IPS-20b (cell line): ENCODE results near the gene BCL6B.
"Not testable (repeated sequence)": the region's sequence is repeated elsewhere in the genome, so short reads cannot be mapped to it uniquely, and the experiment has no call there.

ENCODE experiments used
- H3K27ac ChIP-seq: one replicate; pipeline ENCODE4 v1.5.1; 2013; ENCODE audit warnings: low read length
- H3K27me3 ChIP-seq: 2 replicates; pipeline ENCODE4 v1.6.1; 2013; ENCODE audit warnings: mild to moderate bottlenecking, low read length, inconsistent platforms; ENCODE audit not compliant: insufficient read depth
- H3K36me3 ChIP-seq: 2 replicates; pipeline ENCODE4 v1.6.1; 2013; ENCODE audit warnings: low read depth, mild to moderate bottlenecking, inconsistent platforms, low read length, moderate library complexity; ENCODE audit not compliant: insufficient read depth
- H3K4me1 ChIP-seq: 2 replicates; pipeline ENCODE4 v1.6.1; 2013; ENCODE audit warnings: mild to moderate bottlenecking, control low read depth, inconsistent platforms, low read length, moderate library complexity; ENCODE audit not compliant: insufficient read depth
- H3K4me3 ChIP-seq: 2 replicates; pipeline ENCODE4 v1.5.1; 2013; ENCODE audit warnings: mild to moderate bottlenecking, low read length, inconsistent platforms
- H3K9ac ChIP-seq: 2 replicates; pipeline ENCODE4 v1.6.1; 2013; ENCODE audit warnings: low read depth, mild to moderate bottlenecking, inconsistent platforms, low read length, moderate library complexity
- H3K9me3 ChIP-seq: 2 replicates; pipeline ENCODE4 v1.6.1; 2013; ENCODE audit warnings: mild to moderate bottlenecking, low read depth, low read length, inconsistent platforms; ENCODE audit not compliant: insufficient read depth

BCL6B gene

DNA sequence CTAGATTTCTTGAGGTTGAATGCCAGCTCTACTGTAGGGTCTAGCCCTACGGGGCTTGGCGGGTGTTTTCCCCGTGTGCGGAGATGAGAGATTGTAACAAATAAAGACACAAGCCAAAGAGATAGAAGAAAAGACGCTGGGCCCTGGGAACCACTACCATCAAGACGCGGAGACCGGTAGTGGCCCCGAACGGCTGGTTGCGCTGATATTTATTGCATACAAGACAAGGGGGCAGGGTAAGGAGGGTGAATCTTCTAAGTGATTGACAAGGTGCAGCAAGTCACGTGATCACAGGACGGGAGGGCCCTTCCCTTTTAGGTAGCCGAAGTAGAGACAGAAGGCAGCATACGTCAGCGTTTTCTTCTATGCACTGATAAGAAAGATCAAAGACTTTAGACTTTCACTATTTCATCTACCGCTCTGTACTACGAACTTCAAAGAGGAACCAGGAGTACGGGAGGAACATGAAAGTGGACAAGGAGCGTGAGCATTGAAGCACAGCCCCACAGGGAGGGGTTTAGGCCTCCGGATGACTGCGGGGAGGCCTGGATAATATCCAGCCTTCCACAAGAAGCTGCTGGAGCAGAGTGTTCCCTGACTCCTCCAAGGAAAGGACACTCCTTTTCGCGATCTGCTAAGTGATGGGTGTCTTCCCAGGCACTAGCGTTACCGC is 24.0 kb downstream of the BCL6B start:
- Histone ChIP-seq H3K4me3 (peak overlapping the region; percentile 63), H3K27me3 (peaks cover 50% of the 10 kb centered on the region)
- H3K36me3 ChIP-seq, H3K27ac ChIP-seq, H3K9ac ChIP-seq, H3K9me3 ChIP-seq, H3K4me1 ChIP-seq: not testable (repeated sequence)

DNA sequence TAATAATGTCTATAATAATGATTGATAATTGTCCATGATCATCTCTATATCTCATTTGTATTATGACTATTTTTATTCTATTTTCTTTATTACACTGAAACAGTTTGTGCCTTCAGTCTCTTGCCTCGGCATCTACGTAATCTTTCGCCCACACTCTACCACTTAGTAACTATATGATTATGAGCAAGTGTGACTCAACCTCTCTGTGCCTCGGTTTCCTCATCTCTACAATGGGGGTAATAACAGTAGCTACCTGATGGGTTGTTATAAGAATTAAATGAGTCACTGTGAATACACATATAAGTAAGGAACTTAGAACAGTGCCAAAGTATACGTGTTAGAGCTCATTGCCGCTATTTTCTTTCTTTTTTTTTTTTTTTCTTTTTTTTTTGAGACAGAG is 24.7 kb downstream of the BCL6B start:
- Histone ChIP-seq H3K9ac (no peak overlapping the region), H3K36me3 (no peaks in the 10 kb centered on the region), H3K27me3 (peaks cover 43% of the 10 kb centered on the region), H3K4me3 (no peak overlapping the region), H3K4me1 (peaks cover 6% of the 10 kb centered on the region; the same call in 1 of the 2 replicates), H3K9me3 (no peaks in the 10 kb centered on the region), H3K27ac (no peak overlapping the region)

DNA sequence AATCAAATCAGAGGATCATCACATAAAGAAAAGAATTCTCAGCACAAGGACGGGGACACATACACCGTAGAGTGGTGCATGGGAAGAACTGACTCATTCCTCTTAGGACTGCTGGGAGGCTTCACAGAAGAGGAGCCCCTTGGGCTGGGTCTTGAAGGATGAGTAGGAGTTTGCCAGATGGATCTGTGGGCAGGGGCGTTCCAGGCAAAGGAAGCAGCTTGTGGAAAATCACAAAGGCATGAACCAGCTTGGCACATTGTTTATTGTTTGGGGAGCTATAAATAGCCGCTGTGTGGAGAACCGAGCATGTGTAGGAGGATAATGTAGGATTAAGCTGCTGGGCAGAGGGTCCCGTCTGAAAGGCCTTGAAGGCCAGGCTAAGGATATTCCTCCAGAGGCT is 26.1 kb downstream of the BCL6B start:
- H3K9me3 ChIP-seq: no peaks in the 10 kb centered on the region
- H3K4me1 ChIP-seq: peaks cover 4% of the 10 kb centered on the region; the same call in 1 of the 2 replicates
- H3K4me3 ChIP-seq: no peak overlapping the region
- no peaks in the 10 kb centered on the region for H3K36me3 ChIP-seq
- no peak overlapping the region for H3K9ac ChIP-seq
- peaks cover 29% of the 10 kb centered on the region for H3K27me3 ChIP-seq
- H3K27ac ChIP-seq: no peak overlapping the region

DNA sequence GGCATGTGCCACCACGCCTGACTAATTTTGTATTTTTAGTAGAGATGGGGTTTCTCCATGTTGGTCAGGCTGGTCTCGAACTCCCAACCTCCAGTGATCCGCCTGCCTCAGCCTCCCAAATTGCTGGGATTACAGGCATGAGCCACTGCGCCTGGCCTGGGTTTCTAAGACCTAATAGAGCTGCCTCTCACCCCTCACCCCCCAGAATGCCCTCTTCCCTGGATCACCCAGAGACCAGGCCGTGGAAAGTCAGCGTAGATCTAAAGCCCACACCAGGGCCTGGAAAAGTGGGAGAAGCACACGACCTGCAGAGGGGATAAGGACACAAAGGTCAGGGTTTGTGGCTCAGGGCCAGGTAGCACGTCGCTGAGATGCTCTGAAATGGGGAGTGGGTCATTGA is 27.7 kb downstream of the BCL6B start:
- H3K9ac ChIP-seq, H3K27ac ChIP-seq: not testable (repeated sequence)

DNA sequence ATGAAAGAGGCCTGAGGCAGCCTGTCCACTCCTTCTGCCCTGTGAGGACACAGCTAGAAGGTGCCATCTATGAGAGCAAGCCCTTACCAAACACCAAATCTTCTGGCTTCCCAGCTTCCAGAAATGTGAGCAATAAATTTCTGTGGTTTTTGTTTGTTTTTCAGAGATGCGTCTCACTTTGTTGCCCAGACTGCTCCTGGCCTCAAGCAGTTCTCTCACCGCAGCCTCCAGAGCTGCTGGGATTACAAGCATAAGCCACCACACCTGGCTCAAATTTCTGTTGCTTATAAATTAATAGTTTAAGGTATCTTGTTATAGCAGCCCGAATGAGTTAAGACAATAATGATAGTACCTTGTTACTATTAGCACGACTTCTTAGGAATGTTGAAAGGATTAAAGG is 33.5 kb downstream of the BCL6B start:
- Histone ChIP-seq H3K9ac (no peak overlapping the region), H3K27me3 (no peaks in the 10 kb centered on the region), H3K4me1 (no peaks in the 10 kb centered on the region), H3K4me3 (no peak overlapping the region), H3K27ac (no peak overlapping the region), H3K36me3 (no peaks in the 10 kb centered on the region), H3K9me3 (no peaks in the 10 kb centered on the region)

More for the DNA sequence above, 27.7 kb downstream of the BCL6B start:
- H3K4me1 ChIP-seq, H3K4me3 ChIP-seq, H3K9me3 ChIP-seq, H3K36me3 ChIP-seq: not testable (repeated sequence)
- H3K27me3 ChIP-seq: peaks cover 13% of the 10 kb centered on the region

DNA sequence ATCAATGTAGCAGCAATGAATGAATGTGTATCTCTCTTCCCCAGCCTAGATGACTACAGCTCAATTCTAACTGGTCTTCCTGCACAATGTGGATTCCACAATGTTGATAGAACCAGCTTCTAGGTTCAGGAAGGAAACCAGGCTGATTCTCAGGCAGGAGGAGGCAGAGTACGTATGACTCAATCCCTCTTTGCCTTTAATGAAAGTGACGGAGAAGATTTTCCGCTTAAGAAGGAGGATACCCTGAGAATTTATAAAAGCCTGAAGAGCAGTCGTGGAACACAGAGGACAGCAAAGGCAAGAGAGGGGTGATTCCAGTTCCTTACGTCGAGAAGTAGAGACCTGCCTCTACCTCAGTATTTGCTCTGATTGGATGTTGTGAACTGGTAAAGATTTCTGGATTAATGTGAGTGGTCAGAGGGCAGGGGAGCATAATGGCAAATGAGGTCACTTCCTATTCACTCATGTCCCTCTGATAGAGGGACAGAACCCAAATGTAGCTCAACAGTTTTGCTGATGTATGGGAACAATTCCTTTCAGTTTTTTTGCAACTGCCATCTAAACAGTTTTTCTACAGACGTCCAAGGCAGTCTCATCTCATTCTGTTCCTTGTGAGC is 36.1 kb downstream of the BCL6B start:
- Histone ChIP-seq H3K27ac (no peak overlapping the region), H3K4me3 (no peak overlapping the region), H3K9me3 (no peaks in the 10 kb centered on the region), H3K9ac (no peak overlapping the region), H3K36me3 (no peaks in the 10 kb centered on the region), H3K4me1 (no peaks in the 10 kb centered on the region), H3K27me3 (no peaks in the 10 kb centered on the region)

DNA sequence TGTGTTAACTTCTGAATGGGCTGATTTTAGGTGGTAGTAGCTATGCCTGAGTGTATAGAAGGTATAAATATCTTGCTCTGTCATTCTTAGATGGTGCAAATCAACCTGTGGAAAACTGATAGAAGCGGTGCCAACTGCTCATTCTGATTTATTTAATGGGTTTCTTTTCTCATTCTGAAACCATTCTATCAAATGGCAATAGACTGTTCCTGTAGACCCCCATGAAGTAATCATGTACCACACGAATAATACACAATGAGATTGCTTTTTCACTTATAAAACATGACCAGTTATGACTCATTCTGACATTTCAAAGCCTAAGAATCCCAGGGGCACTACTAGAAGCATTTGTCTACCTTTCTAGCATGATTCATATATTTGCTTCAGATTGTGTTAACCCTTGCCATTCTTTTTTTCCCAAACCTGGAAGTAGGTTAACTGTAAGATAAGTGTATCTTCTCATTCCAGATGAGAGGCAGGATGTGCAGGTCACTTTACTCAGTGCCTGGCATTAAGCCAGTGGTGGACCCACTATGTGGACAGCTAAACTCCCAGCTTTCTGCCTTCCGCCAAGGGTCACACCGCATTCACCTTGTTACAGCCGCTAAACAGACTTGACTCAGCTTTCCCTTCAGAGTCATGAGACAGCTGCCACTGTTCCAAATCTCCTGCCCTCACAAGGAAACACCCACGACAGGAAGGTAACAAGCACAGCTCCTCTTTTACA is 37.5 kb downstream of the BCL6B start:
- Histone ChIP-seq H3K4me1 (no peaks in the 10 kb centered on the region), H3K9ac (no peak overlapping the region), H3K4me3 (no peak overlapping the region), H3K36me3 (no peaks in the 10 kb centered on the region), H3K9me3 (no peaks in the 10 kb centered on the region), H3K27me3 (no peaks in the 10 kb centered on the region), H3K27ac (no peak overlapping the region)

DNA sequence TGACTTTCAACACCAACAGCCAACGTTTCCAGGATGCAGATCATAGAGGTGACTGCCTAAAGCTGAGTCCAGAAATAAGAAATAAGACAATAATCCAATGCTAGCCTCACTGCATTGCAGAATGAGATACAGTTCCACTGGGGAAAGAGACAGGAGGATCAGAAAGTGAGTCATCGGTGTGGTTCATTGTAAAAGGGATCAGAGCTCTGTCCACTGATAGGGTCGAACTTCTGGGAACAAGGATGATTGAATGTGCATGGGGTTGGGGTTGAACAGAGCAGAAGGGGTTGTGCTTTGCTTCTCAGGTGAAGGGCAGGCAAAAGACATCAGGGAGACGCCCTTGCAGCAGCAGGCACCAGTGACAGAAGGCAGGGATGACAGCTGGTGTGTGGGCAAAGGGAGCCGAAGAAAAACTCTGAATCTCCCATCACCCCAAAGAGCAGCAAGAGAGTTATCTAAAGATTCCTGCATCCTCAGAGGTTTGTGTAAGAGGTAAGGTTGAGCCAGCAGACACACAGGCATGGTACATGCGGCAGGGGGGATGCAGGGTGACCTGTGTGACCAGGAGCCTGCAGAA is 40.8 kb downstream of the BCL6B start:
- Histone ChIP-seq H3K9ac (no peak overlapping the region), H3K36me3 (no peaks in the 10 kb centered on the region), H3K27me3 (no peaks in the 10 kb centered on the region), H3K9me3 (peaks cover 16% of the 10 kb centered on the region), H3K27ac (no peak overlapping the region), H3K4me3 (no peak overlapping the region), H3K4me1 (no peaks in the 10 kb centered on the region)

DNA sequence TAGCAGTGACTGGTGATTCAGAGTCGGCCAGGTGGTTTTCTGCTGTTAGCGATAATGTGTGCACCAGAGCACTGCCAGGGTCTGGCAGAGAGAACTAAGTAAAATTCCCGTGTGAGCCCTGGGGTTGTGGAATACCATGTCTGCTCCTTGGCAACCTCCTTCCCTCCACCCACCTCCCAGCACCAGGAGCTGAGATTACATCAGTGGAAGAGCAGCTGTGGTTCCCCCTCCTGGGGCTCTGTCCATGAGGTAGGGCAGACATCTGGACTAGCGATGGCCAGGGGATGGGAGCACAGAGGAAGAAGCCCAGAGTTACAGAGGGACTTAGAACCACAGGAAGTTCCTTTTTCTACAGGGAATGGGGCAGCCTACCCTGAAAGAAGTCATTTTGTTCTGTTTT is 41.4 kb downstream of the BCL6B start:
- H3K9me3 ChIP-seq: peaks cover 16% of the 10 kb centered on the region
- no peaks in the 10 kb centered on the region for H3K4me1 ChIP-seq
- H3K27ac ChIP-seq: no peak overlapping the region
- no peak overlapping the region for H3K4me3 ChIP-seq
- H3K9ac ChIP-seq: no peak overlapping the region
- no peaks in the 10 kb centered on the region for H3K36me3 ChIP-seq
- H3K27me3 ChIP-seq: no peaks in the 10 kb centered on the region

DNA sequence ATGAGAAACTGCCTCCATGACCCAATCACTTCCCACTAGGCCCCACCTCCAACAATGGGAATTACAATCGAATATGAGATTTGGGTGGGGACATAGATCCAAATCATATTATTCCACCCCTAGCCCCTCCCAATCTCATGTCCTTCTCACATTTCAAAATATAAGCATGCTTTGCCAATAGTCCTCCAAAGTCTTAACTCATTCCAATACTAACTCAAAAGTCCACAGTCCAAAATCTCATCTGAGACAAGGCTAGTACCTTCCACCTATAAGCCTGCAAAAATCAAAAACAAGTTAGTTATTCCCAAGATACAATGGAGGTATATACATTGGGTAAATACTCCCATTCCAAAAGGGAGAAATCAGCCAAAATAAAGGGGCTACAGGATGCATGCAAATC is 44.3 kb downstream of the BCL6B start:
- H3K27ac ChIP-seq: no peak overlapping the region
- H3K36me3 ChIP-seq: no peaks in the 10 kb centered on the region
- H3K9ac ChIP-seq: no peak overlapping the region
- peaks cover 16% of the 10 kb centered on the region for H3K9me3 ChIP-seq
- H3K27me3 ChIP-seq: no peaks in the 10 kb centered on the region; the same call in 1 of the 2 replicates
- no peaks in the 10 kb centered on the region for H3K4me1 ChIP-seq
- H3K4me3 ChIP-seq: no peak overlapping the region

DNA sequence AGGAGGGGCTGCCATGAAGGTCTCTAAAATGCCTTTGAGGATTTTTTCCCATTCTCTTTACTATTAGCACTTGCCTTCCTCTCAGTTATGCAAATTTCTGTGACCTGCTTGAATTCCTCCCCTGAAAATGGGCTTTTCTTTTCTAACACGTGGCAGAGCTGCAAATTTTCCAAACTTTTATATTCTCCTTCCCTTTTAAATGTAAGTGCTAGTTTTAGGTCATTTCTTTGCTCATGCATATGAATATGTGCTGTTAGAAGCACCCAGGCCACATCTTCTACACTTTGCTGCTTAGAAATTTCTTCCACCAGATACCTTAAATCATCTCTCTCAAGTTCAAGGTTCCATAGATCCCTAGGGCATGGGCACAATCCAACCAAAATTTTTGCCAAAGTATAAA is 45.4 kb downstream of the BCL6B start:
- no peak overlapping the region for H3K9ac ChIP-seq
- no peak overlapping the region for H3K27ac ChIP-seq
- H3K36me3 ChIP-seq: no peaks in the 10 kb centered on the region
- peaks cover 16% of the 10 kb centered on the region for H3K9me3 ChIP-seq
- H3K4me1 ChIP-seq: no peaks in the 10 kb centered on the region
- H3K27me3 ChIP-seq: no peaks in the 10 kb centered on the region; the same call in 1 of the 2 replicates
- H3K4me3 ChIP-seq: no peak overlapping the region
